HEK293 (cell line): Measurements from ENCODE around the gene PAK5.

Experiments used
- CTCF ChIA-PET: fragments of 350-600 bp; formaldehyde crosslinking; extraction: SDS; loops from one replicate; lab custom pipeline; 2021; ENCODE audit warnings: antibody characterized with exemption; lab: Yijun Ruan, JAX
- POLR2A ChIA-PET: fragments of 300-600 bp; formaldehyde crosslinking; extraction: SDS; loops from one replicate; lab custom pipeline; 2020; ENCODE audit warnings: antibody characterized with exemption, inconsistent platforms; lab: Yijun Ruan, JAX
- H3K27ac ChIP-seq: fragments of 200-500 bp; sonication (Bioruptor generic); 2 replicates; pipeline ENCODE4 v1.5.1; 2014; ENCODE audit warnings: low read depth, low read length, control low read depth, inconsistent platforms; ENCODE audit errors: extremely low read depth
- H3K36me3 ChIP-seq, 2 experiments: fragments of 200-500 bp in 1 of 2; sonication (Bioruptor generic) in 1 of 2; 1 replicate in 1 of 2; 2 replicates in 1 of 2; pipeline ENCODE4 v1.5.1; 2014 to 2017; ENCODE audit warnings: inconsistent platforms in 2 of 2, low read length in 2 of 2; ENCODE audit not compliant: control insufficient read depth in 2 of 2, insufficient read depth in 1 of 2
- H3K4me1 ChIP-seq: fragments of 200-500 bp; sonication (Bioruptor generic); 2 replicates; pipeline ENCODE4 v1.5.1; 2014; ENCODE audit warnings: mild to moderate bottlenecking, low read length, inconsistent platforms; ENCODE audit not compliant: control insufficient read depth, insufficient read depth
- H3K4me3 ChIP-seq: 2 replicates; pipeline ENCODE4 v1.5.1; 2011; ENCODE audit warnings: low read depth, mild to moderate bottlenecking, control low read depth, low read length, moderate library complexity
- H3K9me3 ChIP-seq: fragments of 200-500 bp; sonication (Bioruptor generic); 2 replicates; pipeline ENCODE4 v1.5.1; 2014; ENCODE audit warnings: low read depth, low read length, inconsistent platforms; ENCODE audit not compliant: control insufficient read depth, insufficient read depth
- EGR2 ChIP-seq: fragments of 450-650 bp; formaldehyde crosslinking; IDR thresholded peaks from 2 replicates; pipeline ENCODE4 v1.5.1; 2016; ENCODE audit warnings: low read depth, missing biosample characterization, missing genetic modification characterization
- GLI4 ChIP-seq: fragments of 450-650 bp; formaldehyde crosslinking; IDR thresholded peaks from 2 replicates; pipeline ENCODE4 v1.5.1; 2016; ENCODE audit warnings: missing biosample characterization, missing genetic modification characterization
- GLIS2 ChIP-seq: fragments of 450-650 bp; formaldehyde crosslinking; IDR thresholded peaks from 2 replicates; pipeline ENCODE4 v1.5.1; 2016; ENCODE audit warnings: missing biosample characterization, missing genetic modification characterization
- MEIS1 ChIP-seq: sonication (generic); formaldehyde crosslinking; IDR thresholded peaks from 2 replicates; pipeline ENCODE4 v1.8.1; 2022; ENCODE audit warnings: missing genetic modification reagents, mild to moderate bottlenecking, borderline replicate concordance
- MZF1 ChIP-seq: fragments of 450-650 bp; formaldehyde crosslinking; IDR thresholded peaks from 2 replicates; pipeline ENCODE4 v1.5.1; 2017; ENCODE audit warnings: missing biosample characterization, missing genetic modification characterization, borderline replicate concordance
- ZBTB48 ChIP-seq: fragments of 450-650 bp; formaldehyde crosslinking; IDR thresholded peaks from 2 replicates; pipeline ENCODE4 v1.5.1; 2016; ENCODE audit warnings: missing biosample characterization, missing genetic modification characterization
- ZNF112 ChIP-seq: fragments of 450-650 bp; formaldehyde crosslinking; IDR thresholded peaks from 2 replicates; pipeline ENCODE4 v1.5.0; 2017; ENCODE audit warnings: missing biosample characterization, missing genetic modification characterization
- ZNF140 ChIP-seq: fragments of 450-650 bp; formaldehyde crosslinking; IDR thresholded peaks from 2 replicates; pipeline ENCODE4 v1.5.1; 2016; ENCODE audit warnings: missing biosample characterization, missing genetic modification characterization
- ZNF155 ChIP-seq: fragments of 450-650 bp; formaldehyde crosslinking; IDR thresholded peaks from 2 replicates; pipeline ENCODE4 v1.5.1; 2016; ENCODE audit warnings: missing biosample characterization, missing genetic modification characterization
- ZNF169 ChIP-seq: fragments of 450-650 bp; formaldehyde crosslinking; IDR thresholded peaks from 2 replicates; pipeline ENCODE4 v1.5.1; 2016; ENCODE audit warnings: missing biosample characterization, missing genetic modification characterization
- ZNF184 ChIP-seq: fragments of 450-650 bp; IDR thresholded peaks from 2 replicates; pipeline ENCODE4 v1.5.1; 2018; ENCODE audit warnings: missing biosample characterization, mild to moderate bottlenecking, missing genetic modification characterization
- ZNF2 ChIP-seq: fragments of 450-650 bp; formaldehyde crosslinking; IDR thresholded peaks from 2 replicates; pipeline ENCODE4 v1.5.1; 2016; ENCODE audit warnings: missing biosample characterization, missing genetic modification characterization
- ZNF23 ChIP-seq: fragments of 450-650 bp; formaldehyde crosslinking; IDR thresholded peaks from 2 replicates; pipeline ENCODE4 v1.5.1; 2016; ENCODE audit warnings: missing biosample characterization, missing genetic modification characterization, borderline replicate concordance
- ZNF24 ChIP-seq: fragments of 450-650 bp; formaldehyde crosslinking; IDR thresholded peaks from 2 replicates; pipeline ENCODE4 v1.5.1; 2016; ENCODE audit warnings: missing biosample characterization, missing genetic modification characterization
- ZNF48 ChIP-seq: fragments of 450-650 bp; formaldehyde crosslinking; IDR thresholded peaks from 2 replicates; pipeline ENCODE4 v1.5.1; 2016; ENCODE audit warnings: missing biosample characterization, missing genetic modification characterization
- ZNF600 ChIP-seq: fragments of 450-650 bp; formaldehyde crosslinking; IDR thresholded peaks from 2 replicates; pipeline ENCODE4 v1.5.1; 2016; ENCODE audit warnings: missing biosample characterization, missing genetic modification characterization
- ZNF623 ChIP-seq: fragments of 450-650 bp; formaldehyde crosslinking; IDR thresholded peaks from 2 replicates; pipeline ENCODE4 v1.5.1; 2016; ENCODE audit warnings: missing biosample characterization, missing genetic modification characterization
- ZNF629 ChIP-seq: fragments of 450-650 bp; formaldehyde crosslinking; IDR thresholded peaks from 2 replicates; pipeline ENCODE4 v1.5.1; 2017; ENCODE audit warnings: missing biosample characterization, missing genetic modification characterization
- ZNF654 ChIP-seq: fragments of 450-650 bp; formaldehyde crosslinking; IDR thresholded peaks from 2 replicates; pipeline ENCODE4 v1.5.1; 2016; ENCODE audit warnings: low read depth, missing biosample characterization, missing genetic modification characterization
- ZSCAN16 ChIP-seq: fragments of 450-650 bp; formaldehyde crosslinking; IDR thresholded peaks from 2 replicates; pipeline ENCODE4 v1.5.1; 2016; ENCODE audit warnings: missing biosample characterization, missing genetic modification characterization
- TF ChIP-seq, protein P1 (sequence below): fragments of 450-650 bp; formaldehyde crosslinking; conservative IDR thresholded peaks from 2 replicates; pipeline ENCODE4 v1.5.1; 2016; ENCODE audit warnings: low read depth, missing biosample characterization, missing genetic modification characterization
- TF ChIP-seq, protein P2 (sequence below): fragments of 450-650 bp; formaldehyde crosslinking; IDR thresholded peaks from 2 replicates; pipeline ENCODE4 v1.5.1; 2016; ENCODE audit warnings: missing biosample characterization, missing genetic modification characterization
- TF ChIP-seq, protein P3 (sequence below): fragments of 450-650 bp; formaldehyde crosslinking; IDR thresholded peaks from 2 replicates; pipeline ENCODE4 v1.5.1; 2016; ENCODE audit warnings: missing biosample characterization, missing genetic modification characterization

PAK5 gene

DNA sequence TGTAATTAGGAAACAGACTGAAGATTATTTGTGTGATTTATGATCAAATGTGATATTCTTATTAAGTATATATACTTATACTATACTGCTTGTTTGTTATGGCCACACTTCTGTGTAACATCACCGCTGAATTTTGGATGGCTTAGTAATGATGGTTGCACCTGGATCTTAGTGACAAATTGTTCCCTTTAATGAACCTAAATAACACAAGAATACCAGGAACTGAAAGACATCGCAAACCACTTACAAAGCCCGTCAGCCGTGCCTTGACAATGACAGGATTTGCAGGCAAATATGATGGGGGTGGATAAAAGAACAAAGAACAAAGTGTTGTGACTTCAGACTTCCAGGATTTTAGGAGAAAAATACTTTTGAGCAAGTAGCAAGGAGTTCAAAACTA, 257.4 kb downstream of the PAK5 start (continued):
- TF ChIP-seq ZBTB48 (tag by site-specific recombination) (no peak), MEIS1 (CRISPR knock-in tag) (no peak)
- TF ChIP-seq, protein P1, sequence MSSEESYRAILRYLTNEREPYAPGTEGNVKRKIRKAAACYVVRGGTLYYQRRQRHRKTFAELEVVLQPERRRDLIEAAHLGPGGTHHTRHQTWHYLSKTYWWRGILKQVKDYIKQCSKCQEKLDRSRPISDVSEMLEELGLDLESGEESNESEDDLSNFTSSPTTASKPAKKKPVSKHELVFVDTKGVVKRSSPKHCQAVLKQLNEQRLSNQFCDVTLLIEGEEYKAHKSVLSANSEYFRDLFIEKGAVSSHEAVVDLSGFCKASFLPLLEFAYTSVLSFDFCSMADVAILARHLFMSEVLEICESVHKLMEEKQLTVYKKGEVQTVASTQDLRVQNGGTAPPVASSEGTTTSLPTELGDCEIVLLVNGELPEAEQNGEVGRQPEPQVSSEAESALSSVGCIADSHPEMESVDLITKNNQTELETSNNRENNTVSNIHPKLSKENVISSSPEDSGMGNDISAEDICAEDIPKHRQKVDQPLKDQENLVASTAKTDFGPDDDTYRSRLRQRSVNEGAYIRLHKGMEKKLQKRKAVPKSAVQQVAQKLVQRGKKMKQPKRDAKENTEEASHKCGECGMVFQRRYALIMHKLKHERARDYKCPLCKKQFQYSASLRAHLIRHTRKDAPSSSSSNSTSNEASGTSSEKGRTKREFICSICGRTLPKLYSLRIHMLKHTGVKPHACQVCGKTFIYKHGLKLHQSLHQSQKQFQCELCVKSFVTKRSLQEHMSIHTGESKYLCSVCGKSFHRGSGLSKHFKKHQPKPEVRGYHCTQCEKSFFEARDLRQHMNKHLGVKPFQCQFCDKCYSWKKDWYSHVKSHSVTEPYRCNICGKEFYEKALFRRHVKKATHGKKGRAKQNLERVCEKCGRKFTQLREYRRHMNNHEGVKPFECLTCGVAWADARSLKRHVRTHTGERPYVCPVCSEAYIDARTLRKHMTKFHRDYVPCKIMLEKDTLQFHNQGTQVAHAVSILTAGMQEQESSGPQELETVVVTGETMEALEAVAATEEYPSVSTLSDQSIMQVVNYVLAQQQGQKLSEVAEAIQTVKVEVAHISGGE = no peak

DNA sequence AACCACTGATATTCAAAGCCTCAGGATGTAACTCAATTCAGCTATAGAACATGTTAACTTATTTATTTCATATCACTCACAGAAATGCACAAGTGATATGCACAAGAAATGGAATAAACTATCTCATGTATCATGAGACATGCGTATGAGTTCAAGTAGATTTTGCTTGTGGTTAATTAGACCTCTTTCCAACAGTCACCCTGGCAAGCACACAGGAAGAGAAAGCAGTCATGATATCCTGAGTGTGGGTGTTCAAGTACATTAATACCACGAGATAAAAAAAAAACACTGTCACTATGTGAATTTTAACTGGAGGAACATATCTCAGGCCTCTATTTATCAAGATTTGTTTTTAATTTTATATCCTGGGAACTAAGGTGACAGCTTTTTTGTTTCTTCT, 260.3 kb downstream of the PAK5 start:
- Histone ChIP-seq H3K4me1 (no peaks in the 10 kb centered on the region), H3K9me3 (no peaks in the 10 kb centered on the region), H3K27ac (no peak overlapping the region), H3K4me3 (no peak overlapping the region), H3K36me3 (no peaks in the 10 kb centered on the region)
- ChIA-PET POLR2A (no interaction called here), CTCF (no interaction called here)
- TF ChIP-seq ZNF112 (no peak), ZNF654 (tag by site-specific recombination) (no peak), ZNF155 (tag by site-specific recombination) (no peak), ZNF2 (tag by site-specific recombination) (no peak)

DNA sequence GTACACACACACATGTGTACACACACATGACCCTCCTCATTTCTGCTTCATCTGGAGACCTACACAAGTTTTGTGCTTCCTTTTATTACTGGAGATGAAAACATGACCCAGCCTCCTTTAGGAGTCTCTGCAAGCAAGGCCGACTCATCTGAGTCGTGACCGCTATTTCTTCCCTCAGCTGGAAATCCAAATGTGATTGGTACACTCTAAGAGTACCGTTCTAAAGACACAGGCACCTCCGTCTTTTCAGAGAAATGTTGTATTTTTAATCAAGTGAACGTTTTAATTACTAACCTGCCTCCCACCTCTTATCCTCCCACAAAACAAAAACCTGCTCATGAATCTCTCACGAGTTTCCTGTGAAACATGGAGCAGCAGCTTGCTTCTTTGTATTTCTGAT, 261.5 kb downstream of the PAK5 start:
- ChIA-PET POLR2A (no interaction called here), CTCF (interaction anchor here (0.6 to 1.0 kb wide), 3 partner anchors 33 to 1966 kb away, joined by 3 to 6 read pairs (median 3); no protein-coding TSS in a partner anchor)
- Histone ChIP-seq H3K27ac (no peak overlapping the region), H3K9me3 (no peaks in the 10 kb centered on the region), H3K4me1 (no peaks in the 10 kb centered on the region), H3K4me3 (no peak overlapping the region), H3K36me3 (no peaks in the 10 kb centered on the region)
- no peak for TF ChIP-seq ZNF23
- TF ChIP-seq ZNF48 (tag by site-specific recombination) = no peak
- TF ChIP-seq ZSCAN16 (tag by site-specific recombination) = no peak
- TF ChIP-seq, protein P2, sequence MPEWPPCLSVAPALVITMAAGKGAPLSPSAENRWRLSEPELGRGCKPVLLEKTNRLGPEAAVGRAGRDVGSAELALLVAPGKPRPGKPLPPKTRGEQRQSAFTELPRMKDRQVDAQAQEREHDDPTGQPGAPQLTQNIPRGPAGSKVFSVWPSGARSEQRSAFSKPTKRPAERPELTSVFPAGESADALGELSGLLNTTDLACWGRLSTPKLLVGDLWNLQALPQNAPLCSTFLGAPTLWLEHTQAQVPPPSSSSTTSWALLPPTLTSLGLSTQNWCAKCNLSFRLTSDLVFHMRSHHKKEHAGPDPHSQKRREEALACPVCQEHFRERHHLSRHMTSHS (tag by site-specific recombination) = no peak
- no peak for TF ChIP-seq ZNF140
- no peak for TF ChIP-seq ZNF629 (tag by site-specific recombination)
- TF ChIP-seq ZNF169 (tag by site-specific recombination) = no peak
- TF ChIP-seq ZNF623 (tag by site-specific recombination) = no peak
- no peak for TF ChIP-seq EGR2 (tag by site-specific recombination)
- no peak for TF ChIP-seq ZNF184 (tag by site-specific recombination)
- no peak for TF ChIP-seq ZNF24 (tag by site-specific recombination)
- no peak for TF ChIP-seq MZF1 (tag by site-specific recombination)
- TF ChIP-seq GLI4 (tag by site-specific recombination) = no peak
- no peak for TF ChIP-seq ZNF600 (tag by site-specific recombination)
- TF ChIP-seq GLIS2 (tag by site-specific recombination) = no peak
- TF ChIP-seq, protein P3, sequence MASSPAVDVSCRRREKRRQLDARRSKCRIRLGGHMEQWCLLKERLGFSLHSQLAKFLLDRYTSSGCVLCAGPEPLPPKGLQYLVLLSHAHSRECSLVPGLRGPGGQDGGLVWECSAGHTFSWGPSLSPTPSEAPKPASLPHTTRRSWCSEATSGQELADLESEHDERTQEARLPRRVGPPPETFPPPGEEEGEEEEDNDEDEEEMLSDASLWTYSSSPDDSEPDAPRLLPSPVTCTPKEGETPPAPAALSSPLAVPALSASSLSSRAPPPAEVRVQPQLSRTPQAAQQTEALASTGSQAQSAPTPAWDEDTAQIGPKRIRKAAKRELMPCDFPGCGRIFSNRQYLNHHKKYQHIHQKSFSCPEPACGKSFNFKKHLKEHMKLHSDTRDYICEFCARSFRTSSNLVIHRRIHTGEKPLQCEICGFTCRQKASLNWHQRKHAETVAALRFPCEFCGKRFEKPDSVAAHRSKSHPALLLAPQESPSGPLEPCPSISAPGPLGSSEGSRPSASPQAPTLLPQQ (tag by site-specific recombination) = no peak
